Ishikawa (cell line): Measurements from ENCODE around the gene KIF12.

ENCODE experiments used
- CEBPB ChIP-seq: IDR thresholded peaks from 2 replicates; pipeline ENCODE4 v1.6.1; 2012
- CREB1 ChIP-seq: IDR thresholded peaks from 2 replicates; pipeline ENCODE4 v1.6.1; 2012; ENCODE audit warnings: low read depth
- EGR1 ChIP-seq: IDR thresholded peaks from 2 replicates; pipeline ENCODE4 v1.6.1; 2012
- EP300 ChIP-seq: IDR thresholded peaks from 2 replicates; pipeline ENCODE4 v1.6.1; 2012; ENCODE audit warnings: borderline replicate concordance
- FOXM1 ChIP-seq: IDR thresholded peaks from 2 replicates; pipeline ENCODE4 v1.6.1; 2012; ENCODE audit warnings: low read depth, borderline replicate concordance
- MAX ChIP-seq: IDR thresholded peaks from 2 replicates; pipeline ENCODE4 v1.6.1; 2012
- NFIC ChIP-seq: IDR thresholded peaks from 2 replicates; pipeline ENCODE4 v1.6.1; 2012
- RAD21 ChIP-seq: IDR thresholded peaks from 2 replicates; pipeline ENCODE4 v1.6.1; 2012; ENCODE audit warnings: low read depth
- REST ChIP-seq: IDR thresholded peaks from 2 replicates; pipeline ENCODE4 v1.6.1; 2012; ENCODE audit warnings: low read depth, mild to moderate bottlenecking
- TAF1 ChIP-seq: IDR thresholded peaks from 2 replicates; pipeline ENCODE4 v1.6.1; 2012; ENCODE audit warnings: low read depth, mild to moderate bottlenecking
- TCF12 ChIP-seq: IDR thresholded peaks from 2 replicates; pipeline ENCODE4 v1.6.1; 2012; ENCODE audit warnings: low read depth
- TEAD4 ChIP-seq: IDR thresholded peaks from 2 replicates; pipeline ENCODE4 v1.6.1; 2012
- USF1 ChIP-seq: IDR thresholded peaks from 2 replicates; pipeline ENCODE4 v1.6.1; 2012
- YY1 ChIP-seq: IDR thresholded peaks from 2 replicates; pipeline ENCODE4 v1.6.1; 2012; ENCODE audit warnings: low read depth
- ZBTB7A ChIP-seq: IDR thresholded peaks from 2 replicates; pipeline ENCODE4 v1.6.1; 2012; ENCODE audit warnings: low read depth

Gene KIF12

DNA sequence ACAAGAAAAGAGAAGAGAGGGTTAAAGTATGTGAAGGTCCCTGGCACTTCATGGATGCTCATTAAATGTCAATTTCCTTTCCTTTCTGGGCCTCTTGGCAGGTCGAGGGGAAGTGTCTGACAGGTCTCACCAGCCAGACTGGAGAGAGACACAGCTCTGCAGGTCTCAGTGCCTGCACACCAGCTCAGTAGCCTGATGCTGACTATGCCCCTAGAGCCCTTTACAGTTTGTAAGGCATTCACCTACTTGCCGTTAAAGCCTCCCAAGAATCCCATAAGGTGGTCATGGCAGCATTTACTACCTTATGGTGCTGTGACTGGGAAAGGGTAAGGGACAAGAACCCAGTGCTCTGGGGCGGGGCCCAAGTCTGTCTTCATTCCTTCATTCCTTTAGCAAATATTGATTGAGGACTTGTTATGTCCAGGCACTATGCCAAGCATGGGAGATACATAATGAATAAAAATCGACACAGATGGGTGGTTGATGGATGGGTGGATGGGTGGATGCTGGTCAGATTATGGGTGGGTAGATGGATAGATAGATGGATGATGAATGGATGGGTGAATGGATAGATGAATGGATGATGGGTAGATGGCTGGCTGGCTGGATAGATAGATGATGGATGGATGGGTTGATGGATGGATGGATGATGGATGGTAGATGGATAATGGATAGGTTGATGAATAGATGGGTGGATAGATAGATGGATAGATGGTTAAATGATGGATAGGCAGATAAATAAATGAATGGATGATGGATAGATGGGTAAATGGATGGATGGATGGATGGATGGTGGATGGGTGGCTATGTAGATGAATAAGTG lies 21.3 kb upstream of the KIF12 start:
- TF ChIP-seq EGR1 (no peak), TAF1 (no peak), USF1 (no peak), FOXM1 (no peak), YY1 (no peak), ZBTB7A (no peak), TCF12 (no peak), CREB1 (no peak), EP300 (no peak)

GRCh38 chr9:114119242-114120191 lies 20.4 kb upstream of the KIF12 start:
- no peak for TF ChIP-seq NFIC
- TF ChIP-seq CEBPB: no peak

DNA sequence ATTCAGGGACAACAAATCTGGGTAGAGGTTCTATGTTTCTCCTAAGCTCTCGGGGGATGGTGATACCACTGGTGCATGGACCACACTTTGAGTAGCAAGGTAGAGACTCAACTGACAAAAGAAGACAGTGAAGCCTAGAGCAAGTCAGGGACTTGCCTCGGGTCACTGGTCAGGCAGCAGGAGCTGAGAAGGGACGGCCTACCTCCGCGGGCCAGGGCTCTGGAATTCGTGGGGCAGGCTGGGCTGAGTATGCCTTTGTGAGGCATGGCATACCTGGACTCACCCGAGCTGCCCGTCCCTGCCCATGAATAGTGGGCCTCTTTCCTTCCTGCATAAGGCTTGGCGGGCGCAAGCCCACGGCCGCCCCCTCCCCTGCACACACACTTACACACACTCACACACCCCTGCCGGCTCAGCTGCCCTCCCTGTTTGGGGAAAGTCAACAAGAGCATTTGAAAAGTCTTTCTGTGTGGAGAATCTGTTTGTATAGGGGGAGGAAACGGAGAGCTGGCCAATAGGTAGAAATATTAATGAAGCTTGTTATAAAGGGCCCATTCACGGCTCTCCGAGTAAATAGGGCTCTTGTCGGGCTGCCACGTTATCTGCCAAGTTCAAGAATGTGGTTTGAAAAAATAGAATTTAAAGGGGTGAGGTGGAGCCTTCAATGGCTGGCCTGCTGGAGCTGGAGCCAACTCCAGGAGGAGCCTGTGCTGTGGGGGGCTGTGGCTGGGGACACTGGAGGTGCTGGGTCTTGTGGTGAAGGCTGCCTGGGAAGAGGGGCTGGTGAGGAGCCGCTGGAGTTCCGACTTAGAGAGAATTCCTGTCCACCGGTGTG lies 19.1 kb upstream of the KIF12 start:
- TF ChIP-seq ZBTB7A (no peak), REST (no peak), TEAD4 (no peak)

DNA sequence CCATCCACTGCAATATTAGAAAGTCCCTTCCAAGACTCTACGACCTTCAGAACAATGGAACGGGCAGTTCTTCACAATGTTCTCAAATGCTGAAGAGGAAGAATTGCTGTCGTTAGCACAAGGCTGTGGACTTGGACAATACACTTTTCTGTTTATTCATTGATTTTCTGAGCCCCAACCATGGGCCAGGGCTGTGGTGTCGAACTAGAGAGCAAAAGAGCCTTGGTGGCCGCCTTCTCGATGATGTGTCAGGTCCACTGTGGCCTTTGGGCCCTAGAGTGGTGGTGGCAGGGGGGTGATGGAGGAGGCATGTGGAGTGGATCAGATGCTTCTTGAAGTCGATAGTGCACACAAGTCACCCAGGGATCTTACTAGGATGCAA lies 18.5 kb upstream of the KIF12 start:
- TF ChIP-seq FOXM1 (no peak), TEAD4 (no peak), CEBPB (no peak), EGR1 (no peak), NFIC (no peak), ZBTB7A (no peak), TCF12 (no peak), MAX (no peak), REST (no peak), EP300 (no peak), RAD21 (no peak), USF1 (no peak), CREB1 (no peak), TAF1 (no peak), YY1 (no peak)

DNA sequence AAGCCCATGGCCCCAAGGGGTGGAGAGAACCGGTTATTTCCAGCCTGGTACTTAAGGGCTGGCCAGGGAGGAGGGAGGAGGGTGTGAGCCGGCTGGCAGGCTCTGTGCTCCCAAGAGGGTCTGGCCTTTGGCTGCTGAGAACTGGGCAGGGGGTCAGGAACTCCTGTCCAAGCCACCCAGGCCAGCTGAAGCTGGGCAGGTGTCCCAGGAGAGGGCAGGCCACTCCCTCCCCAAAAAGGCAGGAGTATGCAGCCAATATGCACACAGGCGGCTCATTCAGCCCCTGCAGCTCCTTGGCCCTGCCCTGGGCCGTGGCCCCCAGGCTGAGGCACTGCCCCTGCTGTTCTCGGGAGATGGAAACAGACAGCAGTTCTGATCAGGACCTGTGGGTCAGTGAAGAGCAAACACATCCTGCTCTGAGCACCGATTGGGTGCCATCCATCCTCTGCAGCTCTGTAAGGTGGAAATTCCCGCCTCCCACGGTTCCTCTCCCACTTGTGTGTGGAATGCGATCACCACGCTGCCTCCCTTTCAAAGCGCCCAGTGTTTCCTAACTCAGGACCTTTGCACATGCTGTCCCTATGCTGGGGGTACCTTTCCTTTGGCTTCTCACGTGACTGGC lies 17.1 kb upstream of the KIF12 start:
- TF ChIP-seq TAF1 (no peak), USF1 (no peak), TEAD4 (no peak), NFIC (no peak), ZBTB7A (no peak), RAD21 (no peak), YY1 (no peak), CEBPB (no peak), REST (no peak)
